ENCODE measurements around the gene PIK3CD. TPM values are rescaled to one million over a fixed set of nuclear protein-coding genes. Genes with fewer than 3 reads are reported as not detected.
"Not testable (repeated sequence)": the region's sequence is repeated elsewhere in the genome, so short reads cannot be mapped to it uniquely, and the experiment has no call there.

PIK3CD gene
- polyA plus RNA-seq, 3 donors: 7.5 to 9.8 (median 7.7) TPM

- no peak for DNase-seq (ENCODE audit: extremely low read depth in 1 of 11, low read depth in 9 of 11, low spot score in 4 of 11)
These were observed 36.0 kb upstream of the PIK3CD start for GRCh38 chr1:9615316-9616063.

- no peak for DNase-seq (ENCODE audit: extremely low read depth in 1 of 11, low read depth in 9 of 11, low spot score in 4 of 11)
These were observed 32.4 kb upstream of the PIK3CD start for GRCh38 chr1:9618909-9619679.

- DNase-seq (ENCODE audit: extremely low read depth in 1 of 11, low read depth in 9 of 11, low spot score in 4 of 11): no peak
These were observed 30.5 kb upstream of the PIK3CD start for GRCh38 chr1:9621032-9621431.

- DNase-seq (ENCODE audit: extremely low read depth in 1 of 11, low read depth in 9 of 11, low spot score in 4 of 11): no peak
These were observed 27.4 kb upstream of the PIK3CD start for GRCh38 chr1:9624081-9624480.

GRCh38 chr1:9625030-9625429, 26.5 kb upstream of the PIK3CD start:
- DNase-seq (ENCODE audit: extremely low read depth in 1 of 11, low read depth in 9 of 11, low spot score in 4 of 11): not testable (repeated sequence)

- DNase-seq (ENCODE audit: extremely low read depth in 1 of 11, low read depth in 9 of 11, low spot score in 4 of 11): no peak
These were observed 25.3 kb upstream of the PIK3CD start for GRCh38 chr1:9626201-9626608.

GRCh38 chr1:9628541-9629444, 22.7 kb upstream of the PIK3CD start:
- no peak for DNase-seq (ENCODE audit: extremely low read depth in 1 of 11, low read depth in 9 of 11, low spot score in 4 of 11)

GRCh38 chr1:9629445-9630201, 21.9 kb upstream of the PIK3CD start:
- no peak for DNase-seq (ENCODE audit: extremely low read depth in 1 of 11, low read depth in 9 of 11, low spot score in 4 of 11)

- no peak for DNase-seq (ENCODE audit: extremely low read depth in 1 of 11, low read depth in 9 of 11, low spot score in 4 of 11)
These were observed 21.0 kb upstream of the PIK3CD start for GRCh38 chr1:9630331-9631111.

- DNase-seq (ENCODE audit: extremely low read depth in 1 of 11, low read depth in 9 of 11, low spot score in 4 of 11): no peak
These were observed 19.9 kb upstream of the PIK3CD start for GRCh38 chr1:9631613-9632012.

- no peak for DNase-seq (ENCODE audit: extremely low read depth in 1 of 11, low read depth in 9 of 11, low spot score in 4 of 11)
These were observed 18.0 kb upstream of the PIK3CD start for GRCh38 chr1:9633493-9633892.

GRCh38 chr1:9634582-9634981, 16.9 kb upstream of the PIK3CD start:
- no peak for DNase-seq (ENCODE audit: extremely low read depth in 1 of 11, low read depth in 9 of 11, low spot score in 4 of 11)

GRCh38 chr1:9639227-9639626, 12.3 kb upstream of the PIK3CD start:
- DNase-seq (ENCODE audit: extremely low read depth in 1 of 11, low read depth in 9 of 11, low spot score in 4 of 11): no peak

- DNase-seq (ENCODE audit: extremely low read depth in 1 of 11, low read depth in 9 of 11, low spot score in 4 of 11): no peak
These were observed 7.9 kb upstream of the PIK3CD start for GRCh38 chr1:9643351-9644256.

GRCh38 chr1:9646037-9646436, 5.5 kb upstream of the PIK3CD start:
- DNase-seq (ENCODE audit: extremely low read depth in 1 of 11, low read depth in 9 of 11, low spot score in 4 of 11): no peak

- DNase-seq (ENCODE audit: extremely low read depth in 1 of 11, low read depth in 9 of 11, low spot score in 4 of 11): no peak
These were observed 3.4 kb upstream of the PIK3CD start for GRCh38 chr1:9648171-9648570.

GRCh38 chr1:9649769-9650168, 1.8 kb upstream of the PIK3CD start:
- DNase-seq (ENCODE audit: extremely low read depth in 1 of 11, low read depth in 9 of 11, low spot score in 4 of 11): no peak
